ENCODE data around the gene CCDC152. TPM values are rescaled to one million over a fixed set of nuclear protein-coding genes. Genes with fewer than 3 reads are reported as not detected.
"Not testable (repeated sequence)": the region's sequence is repeated elsewhere in the genome, so short reads cannot be mapped to it uniquely, and the experiment has no call there.

The CCDC152 gene
- total RNA-seq, 1 experiment from 2014 or later = not detected

GRCh38 chr5:42816546-42816945 is 59.9 kb downstream of the CCDC152 start:
- H3K4me3 ChIP-seq (replicated peaks in 1 of 2; ENCODE audit: low read depth in 1 of 2, low read length in 2 of 2); H3K27ac ChIP-seq (ENCODE audit: low read depth, low read length); RAD21 ChIA-PET (ENCODE audit: low non-redundant PET in 1 of 2, low total read pairs in 2 of 2, uncharacterized antibody in 2 of 2, unreplicated experiment in 2 of 2); BruUV-seq (replicated peaks); H3K9me2 ChIP-seq (ENCODE audit: insufficient read depth); H2AFZ ChIP-seq (ENCODE audit: low read depth, low read length, poor library complexity, severe bottlenecking); H3K9ac ChIP-seq (ENCODE audit: low read length); intact Hi-C loops (cut with micrococcal nuclease); H3K27me3 ChIP-seq (ENCODE audit: insufficient read depth, low read length); H3K4me2 ChIP-seq (ENCODE audit: low read length); H4K20me1 ChIP-seq (ENCODE audit: insufficient read depth); POLR2A ChIA-PET; ATAC-seq; DNase-seq (ENCODE audit: low read depth, low spot score); H3K79me2 ChIP-seq (ENCODE audit: insufficient read depth, low read length); H3K4me1 ChIP-seq (ENCODE audit: control insufficient read depth in 1 of 2, insufficient read depth in 2 of 2, low read length in 2 of 2); H3K36me3 ChIP-seq (ENCODE audit: control insufficient read depth in 1 of 2, insufficient read depth in 2 of 2, low read length in 2 of 2); H3K9me3 ChIP-seq (ENCODE audit: control insufficient read depth in 1 of 2, insufficient read depth in 1 of 2, low read depth in 1 of 2, low read length in 2 of 2): not testable (repeated sequence)
- CTCF ChIA-PET = interaction anchor here (0.6 kb wide), 1 partner anchor 202 kb away, joined by 3 read pairs; no protein-coding TSS in a partner anchor

GRCh38 chr5:42819745-42820144 is 63.1 kb downstream of the CCDC152 start:
- Histone ChIP-seq H3K79me2 (ENCODE audit: insufficient read depth, low read length) (no peaks in the 10 kb centered on the region), H4K20me1 (ENCODE audit: insufficient read depth) (no peaks in the 10 kb centered on the region), H3K4me3 (replicated peaks in 1 of 2; ENCODE audit: low read depth in 1 of 2, low read length in 2 of 2) (no peak overlapping the region), H3K4me1 (ENCODE audit: control insufficient read depth in 1 of 2, insufficient read depth in 2 of 2, low read length in 2 of 2) (no peaks in the 10 kb centered on the region), H3K4me2 (ENCODE audit: low read length) (no peak overlapping the region), H2AFZ (ENCODE audit: low read depth, low read length, poor library complexity, severe bottlenecking) (no peak overlapping the region), H3K9me3 (ENCODE audit: control insufficient read depth in 1 of 2, insufficient read depth in 1 of 2, low read depth in 1 of 2, low read length in 2 of 2) (no peaks in the 10 kb centered on the region), H3K27ac (ENCODE audit: low read depth, low read length) (no peak overlapping the region), H3K9me2 (ENCODE audit: insufficient read depth) (no peaks in the 10 kb centered on the region), H3K36me3 (ENCODE audit: control insufficient read depth in 1 of 2, insufficient read depth in 2 of 2, low read length in 2 of 2) (no peaks in the 10 kb centered on the region), H3K9ac (ENCODE audit: low read length) (no peak overlapping the region), H3K27me3 (ENCODE audit: insufficient read depth, low read length) (no peaks in the 10 kb centered on the region)
- ChIA-PET RAD21 (ENCODE audit: low non-redundant PET in 1 of 2, low total read pairs in 2 of 2, uncharacterized antibody in 2 of 2, unreplicated experiment in 2 of 2) (no interaction called here), CTCF (no interaction called here), POLR2A (interaction anchor here (0.8 kb wide), 1 partner anchor 9 kb away, joined by 3 read pairs; no protein-coding TSS in a partner anchor)
- no peak for ATAC-seq
- DNase-seq (ENCODE audit: low read depth, low spot score) = no peak
- TF ChIP-seq SIN3A (IDR thresholded peaks at IDR 0.05; ENCODE audit: low read depth) (no peak), ATF3 (IDR thresholded peaks at IDR 0.05) (no peak), CBX3 (IDR thresholded peaks at IDR 0.05; ENCODE audit: low read depth) (no peak), EZH2phosphoT487 (IDR thresholded peaks at IDR 0.05; ENCODE audit: borderline replicate concordance) (no peak), TCF7L2 (IDR thresholded peaks at IDR 0.05; ENCODE audit: borderline replicate concordance, extremely low read depth, insufficient read depth, insufficient read length) (no peak), SP1 (IDR thresholded peaks at IDR 0.05; ENCODE audit: low read depth) (no peak), SRF (IDR thresholded peaks at IDR 0.05; ENCODE audit: low read depth) (no peak), ZNF274 (IDR thresholded peaks at IDR 0.05; ENCODE audit: low read depth, low read length) (no peak), POLR2A (IDR thresholded peaks at IDR 0.05; ENCODE audit: borderline replicate concordance, extremely low read depth, insufficient read depth, insufficient read length) (no peak), EGR1 (IDR thresholded peaks at IDR 0.05; ENCODE audit: low read depth) (no peak), CEBPB (IDR thresholded peaks at IDR 0.05; ENCODE audit: low read depth) (no peak), EZH2 (IDR thresholded peaks at IDR 0.05) (no peak)
- BruUV-seq (replicated peaks) = no TSS peak
- intact Hi-C loops (cut with micrococcal nuclease) = no loop called here
